Measurements from ENCODE around the gene CLEC4M.

CLEC4M gene

DNA sequence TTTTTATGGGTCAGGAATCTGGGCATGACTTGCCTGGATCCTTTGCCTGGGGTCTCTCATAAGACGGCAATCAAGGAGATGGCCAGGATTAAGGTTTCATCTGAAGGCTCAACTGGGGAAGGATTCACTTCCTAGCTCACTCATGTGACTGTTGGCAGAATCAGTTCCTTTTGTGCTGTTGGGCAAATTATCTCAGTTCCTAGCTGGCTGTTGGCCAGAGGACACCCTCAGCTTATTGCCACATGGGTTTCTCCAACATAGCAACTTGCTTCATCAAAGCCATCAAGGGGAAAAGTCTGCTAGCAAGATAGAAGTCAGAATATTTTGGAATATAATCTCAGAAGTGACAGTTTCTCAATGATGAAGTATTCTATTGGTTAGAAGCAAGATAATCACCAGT, 54.8 kb downstream of the CLEC4M start:
- DNase-seq, result no peak

DNA sequence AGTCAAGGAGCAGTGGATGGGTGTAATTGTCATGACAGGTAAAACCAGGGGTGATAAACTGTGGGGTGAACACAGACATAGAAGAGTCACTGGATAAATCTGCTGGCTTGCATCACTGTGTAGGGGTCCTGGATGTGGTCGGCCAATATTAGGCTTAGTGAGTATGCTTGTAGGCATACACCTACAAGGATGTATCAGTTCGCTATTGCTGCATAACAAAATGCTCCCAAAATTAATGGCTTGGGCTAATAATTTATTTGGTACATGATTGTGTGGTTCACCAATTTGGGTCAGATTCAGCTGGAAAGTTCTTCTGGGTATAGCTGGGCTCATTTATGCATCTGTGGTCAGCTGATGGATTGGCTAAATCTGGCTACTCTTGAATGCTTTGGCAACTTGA, 55.8 kb downstream of the CLEC4M start:
- no peak for DNase-seq

All from kidney glomerular epithelial cell (primary cell).